ENCODE results near the gene OOSP3.

Gene OOSP3

DNA sequence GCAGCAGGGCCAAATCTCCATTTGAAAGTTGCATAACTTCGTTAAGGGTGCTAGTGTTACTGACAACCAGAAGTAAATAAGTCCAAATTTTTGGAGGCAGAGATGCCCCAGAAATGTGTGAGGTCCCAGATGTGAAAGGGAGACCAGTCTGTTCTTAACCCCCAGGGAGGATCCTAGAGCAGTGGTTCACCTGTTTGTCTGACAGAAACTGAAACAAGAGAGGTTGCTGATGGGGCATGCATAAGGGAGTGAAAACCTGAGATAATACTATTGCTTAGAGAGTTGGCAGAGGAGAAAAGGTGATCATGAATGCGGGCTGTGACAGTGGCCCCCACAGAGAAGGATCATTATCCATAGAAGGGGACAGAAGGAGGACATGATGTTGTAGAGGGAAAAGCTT lies 37.1 kb upstream of the OOSP3 start:
- TF ChIP-seq, protein P1, sequence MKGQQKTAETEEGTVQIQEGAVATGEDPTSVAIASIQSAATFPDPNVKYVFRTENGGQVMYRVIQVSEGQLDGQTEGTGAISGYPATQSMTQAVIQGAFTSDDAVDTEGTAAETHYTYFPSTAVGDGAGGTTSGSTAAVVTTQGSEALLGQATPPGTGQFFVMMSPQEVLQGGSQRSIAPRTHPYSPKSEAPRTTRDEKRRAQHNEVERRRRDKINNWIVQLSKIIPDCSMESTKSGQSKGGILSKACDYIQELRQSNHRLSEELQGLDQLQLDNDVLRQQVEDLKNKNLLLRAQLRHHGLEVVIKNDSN (IDR thresholded peaks at IDR 0.05), result no peak
- no peak for TF ChIP-seq ZBTB7A (IDR thresholded peaks at IDR 0.05; ENCODE audit: low read depth)
- TF ChIP-seq, protein P2, sequence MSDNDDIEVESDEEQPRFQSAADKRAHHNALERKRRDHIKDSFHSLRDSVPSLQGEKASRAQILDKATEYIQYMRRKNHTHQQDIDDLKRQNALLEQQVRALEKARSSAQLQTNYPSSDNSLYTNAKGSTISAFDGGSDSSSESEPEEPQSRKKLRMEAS (IDR thresholded peaks at IDR 0.05), result no peak
- TF ChIP-seq CEBPB (IDR thresholded peaks at IDR 0.05), result no peak
- no peak for TF ChIP-seq FOXM1 (IDR thresholded peaks at IDR 0.05; ENCODE audit: borderline replicate concordance, low read depth)
- TF ChIP-seq CREB1 (IDR thresholded peaks at IDR 0.05; ENCODE audit: low read depth), result no peak
- TF ChIP-seq TCF12 (IDR thresholded peaks at IDR 0.05; ENCODE audit: low read depth), result no peak
- TF ChIP-seq EGR1 (IDR thresholded peaks at IDR 0.05), result no peak
- TF ChIP-seq NFIC (IDR thresholded peaks at IDR 0.05), result no peak
- TF ChIP-seq, protein P3, sequence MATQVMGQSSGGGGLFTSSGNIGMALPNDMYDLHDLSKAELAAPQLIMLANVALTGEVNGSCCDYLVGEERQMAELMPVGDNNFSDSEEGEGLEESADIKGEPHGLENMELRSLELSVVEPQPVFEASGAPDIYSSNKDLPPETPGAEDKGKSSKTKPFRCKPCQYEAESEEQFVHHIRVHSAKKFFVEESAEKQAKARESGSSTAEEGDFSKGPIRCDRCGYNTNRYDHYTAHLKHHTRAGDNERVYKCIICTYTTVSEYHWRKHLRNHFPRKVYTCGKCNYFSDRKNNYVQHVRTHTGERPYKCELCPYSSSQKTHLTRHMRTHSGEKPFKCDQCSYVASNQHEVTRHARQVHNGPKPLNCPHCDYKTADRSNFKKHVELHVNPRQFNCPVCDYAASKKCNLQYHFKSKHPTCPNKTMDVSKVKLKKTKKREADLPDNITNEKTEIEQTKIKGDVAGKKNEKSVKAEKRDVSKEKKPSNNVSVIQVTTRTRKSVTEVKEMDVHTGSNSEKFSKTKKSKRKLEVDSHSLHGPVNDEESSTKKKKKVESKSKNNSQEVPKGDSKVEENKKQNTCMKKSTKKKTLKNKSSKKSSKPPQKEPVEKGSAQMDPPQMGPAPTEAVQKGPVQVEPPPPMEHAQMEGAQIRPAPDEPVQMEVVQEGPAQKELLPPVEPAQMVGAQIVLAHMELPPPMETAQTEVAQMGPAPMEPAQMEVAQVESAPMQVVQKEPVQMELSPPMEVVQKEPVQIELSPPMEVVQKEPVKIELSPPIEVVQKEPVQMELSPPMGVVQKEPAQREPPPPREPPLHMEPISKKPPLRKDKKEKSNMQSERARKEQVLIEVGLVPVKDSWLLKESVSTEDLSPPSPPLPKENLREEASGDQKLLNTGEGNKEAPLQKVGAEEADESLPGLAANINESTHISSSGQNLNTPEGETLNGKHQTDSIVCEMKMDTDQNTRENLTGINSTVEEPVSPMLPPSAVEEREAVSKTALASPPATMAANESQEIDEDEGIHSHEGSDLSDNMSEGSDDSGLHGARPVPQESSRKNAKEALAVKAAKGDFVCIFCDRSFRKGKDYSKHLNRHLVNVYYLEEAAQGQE (IDR thresholded peaks at IDR 0.05; ENCODE audit: low read depth), result no peak
- no peak for TF ChIP-seq TEAD4 (IDR thresholded peaks at IDR 0.05)
- no peak for TF ChIP-seq EP300 (IDR thresholded peaks at IDR 0.05; ENCODE audit: borderline replicate concordance)
- TF ChIP-seq YY1 (IDR thresholded peaks at IDR 0.05; ENCODE audit: low read depth), result no peak
- no peak for TF ChIP-seq TAF1 (IDR thresholded peaks at IDR 0.05; ENCODE audit: low read depth)
- TF ChIP-seq RAD21 (IDR thresholded peaks at IDR 0.05; ENCODE audit: low read depth), result no peak

DNA sequence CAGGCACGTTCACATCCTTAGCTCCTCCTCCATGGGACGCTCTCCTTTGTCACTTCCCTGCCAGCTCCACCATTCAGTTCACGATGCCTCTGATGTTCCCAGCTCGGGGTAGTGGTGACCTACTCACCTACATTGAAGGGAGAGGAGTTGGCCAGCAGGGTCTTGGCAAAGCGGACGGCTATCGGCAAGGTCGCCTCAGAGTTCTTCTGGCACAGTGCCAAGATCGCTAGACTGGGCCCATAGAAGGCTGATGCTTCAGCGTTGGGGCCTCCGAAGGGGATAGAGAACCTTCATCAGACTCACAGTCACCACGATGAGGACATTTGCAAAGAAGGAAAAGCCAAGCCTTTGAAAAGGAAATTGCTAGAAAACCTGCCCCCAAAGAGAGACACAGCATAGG lies 36.3 kb upstream of the OOSP3 start:
- TF ChIP-seq, protein P2 (IDR thresholded peaks at IDR 0.05), result no peak
- TF ChIP-seq CREB1 (IDR thresholded peaks at IDR 0.05; ENCODE audit: low read depth) (no peak), NFIC (IDR thresholded peaks at IDR 0.05) (peak; percentile 78), FOXM1 (IDR thresholded peaks at IDR 0.05; ENCODE audit: borderline replicate concordance, low read depth) (no peak)

DNA sequence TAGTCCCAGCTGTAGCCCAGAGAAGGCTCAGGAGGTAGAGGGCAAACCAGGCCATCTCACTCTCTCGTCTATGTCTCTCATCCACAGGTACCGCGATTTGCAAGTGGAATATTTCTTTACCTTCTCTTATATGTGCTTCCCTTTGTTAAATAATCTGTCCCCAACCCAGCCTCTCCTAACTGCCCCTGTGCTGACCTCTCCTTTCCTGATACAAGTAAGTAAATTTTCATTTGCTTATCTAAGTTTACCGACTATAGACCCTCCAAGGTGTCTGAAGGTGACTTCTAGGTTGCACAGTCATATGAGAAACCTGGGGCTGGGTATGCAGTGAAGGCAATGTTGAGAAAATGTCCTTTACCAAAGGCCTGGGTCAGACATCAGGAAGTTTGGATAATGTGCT lies 33.2 kb upstream of the OOSP3 start, which contains the start of gene CBLIF:
CBLIF (minus strand) TSS at position 101 of the 400 bp plus-strand sequence; CDS start at position 55, 46 bp downstream.
- no peak for TF ChIP-seq FOXM1 (IDR thresholded peaks at IDR 0.05; ENCODE audit: borderline replicate concordance, low read depth)
- TF ChIP-seq YY1 (IDR thresholded peaks at IDR 0.05; ENCODE audit: low read depth), result no peak
- no peak for TF ChIP-seq NFIC (IDR thresholded peaks at IDR 0.05)
- no peak for TF ChIP-seq EGR1 (IDR thresholded peaks at IDR 0.05)
- no peak for TF ChIP-seq ZBTB7A (IDR thresholded peaks at IDR 0.05; ENCODE audit: low read depth)
- TF ChIP-seq, protein P1 (IDR thresholded peaks at IDR 0.05), result no peak
- TF ChIP-seq EP300 (IDR thresholded peaks at IDR 0.05; ENCODE audit: borderline replicate concordance), result no peak
- no peak for TF ChIP-seq TAF1 (IDR thresholded peaks at IDR 0.05; ENCODE audit: low read depth)
- TF ChIP-seq, protein P3 (IDR thresholded peaks at IDR 0.05; ENCODE audit: low read depth), result no peak

DNA sequence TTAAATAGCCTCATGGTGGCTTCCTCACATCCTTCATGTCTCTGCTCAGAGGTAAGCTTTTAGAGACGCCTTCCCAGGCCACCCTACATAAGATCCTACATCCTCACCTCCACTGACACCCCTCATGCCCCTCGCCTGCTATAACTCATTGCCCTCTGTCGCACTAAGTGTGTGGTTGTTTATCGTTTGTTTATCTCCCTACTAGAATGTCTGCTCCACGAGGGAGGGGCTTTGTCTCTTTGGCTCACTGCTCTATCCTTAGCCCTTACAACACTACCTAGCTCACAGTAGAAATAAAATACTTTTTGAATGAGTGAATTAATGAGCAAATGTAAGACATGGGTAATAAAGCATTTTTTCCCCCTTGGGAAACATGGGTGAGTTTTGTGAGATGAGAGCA lies 32.0 kb upstream of the OOSP3 start:
- no peak for TF ChIP-seq TCF12 (IDR thresholded peaks at IDR 0.05; ENCODE audit: low read depth)
- TF ChIP-seq, protein P2 (IDR thresholded peaks at IDR 0.05), result no peak
- TF ChIP-seq TAF1 (IDR thresholded peaks at IDR 0.05; ENCODE audit: low read depth), result no peak
- TF ChIP-seq, protein P1 (IDR thresholded peaks at IDR 0.05), result no peak
- TF ChIP-seq YY1 (IDR thresholded peaks at IDR 0.05; ENCODE audit: low read depth), result no peak
- no peak for TF ChIP-seq CREB1 (IDR thresholded peaks at IDR 0.05; ENCODE audit: low read depth)
- no peak for TF ChIP-seq ZBTB7A (IDR thresholded peaks at IDR 0.05; ENCODE audit: low read depth)

DNA sequence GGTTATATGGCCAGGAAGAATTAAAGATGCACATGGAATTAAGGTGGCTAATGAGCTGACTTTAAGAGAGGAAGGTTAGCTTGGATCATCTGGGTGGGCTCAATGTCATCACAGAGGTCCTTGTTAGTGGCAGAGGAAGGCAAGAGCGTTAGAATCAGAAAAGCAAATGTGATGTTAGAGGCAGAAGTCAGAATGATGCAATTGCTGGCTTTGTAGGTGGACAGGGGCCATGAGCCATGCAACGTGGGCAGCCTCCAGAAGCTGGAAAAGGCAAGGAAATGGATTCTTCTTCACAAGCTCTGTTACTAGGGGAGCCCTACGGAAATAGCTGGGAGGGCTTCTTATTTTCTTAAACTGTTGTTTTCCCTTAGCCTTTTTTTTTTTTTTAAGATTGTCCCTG lies 31.0 kb upstream of the OOSP3 start:
- TF ChIP-seq ZBTB7A (IDR thresholded peaks at IDR 0.05; ENCODE audit: low read depth) (no peak), TEAD4 (IDR thresholded peaks at IDR 0.05) (no peak), EP300 (IDR thresholded peaks at IDR 0.05; ENCODE audit: borderline replicate concordance) (no peak), NFIC (IDR thresholded peaks at IDR 0.05) (no peak), YY1 (IDR thresholded peaks at IDR 0.05; ENCODE audit: low read depth) (no peak), EGR1 (IDR thresholded peaks at IDR 0.05) (no peak)
- TF ChIP-seq, protein P1 (IDR thresholded peaks at IDR 0.05), result no peak
- TF ChIP-seq, protein P2 (IDR thresholded peaks at IDR 0.05), result no peak
